GM23338 (cell line): ENCODE measurements around the gene APOM. TPM values are rescaled to one million over a fixed set of nuclear protein-coding genes. Genes with fewer than 3 reads are reported as not detected.

ENCODE experiments used
- ATAC-seq: fragments of 200-7000 bp; cut with Tn5 transposase; 3 replicates; pipeline ENCODE4 v1.9.1; 2020
- DNase-seq: peaks from one replicate; pipeline ENCODE4 v3.0.0-alpha.2; 2015; ENCODE audit warnings: low spot score
- H2AFZ ChIP-seq: fragments of 200-600 bp; sonication (generic); 2 replicates; pipeline ENCODE4 v1.8.0; 2016; ENCODE audit warnings: antibody characterized with exemption, mild to moderate bottlenecking, moderate library complexity
- H3F3A ChIP-seq: fragments of 200-600 bp; sonication (generic); replicated peaks from 2 replicates; pipeline ENCODE4 v1.8.0; 2017; ENCODE audit warnings: antibody characterized with exemption, mixed run types, low read depth
- H3K27ac ChIP-seq: fragments of 200-600 bp; sonication (generic); 2 replicates; pipeline ENCODE4 v1.6.1; 2016; ENCODE audit warnings: low read depth
- H3K27me3 ChIP-seq: fragments of 200-600 bp; sonication (generic); 2 replicates; pipeline ENCODE4 v1.8.0; 2016; ENCODE audit warnings: mild to moderate bottlenecking, mixed run types, moderate library complexity; ENCODE audit not compliant: insufficient read depth
- H3K36me3 ChIP-seq: fragments of 200-600 bp; sonication (generic); 2 replicates; pipeline ENCODE4 v1.8.0; 2016; ENCODE audit warnings: mild to moderate bottlenecking; ENCODE audit not compliant: insufficient read depth
- H3K4me1 ChIP-seq: fragments of 200-600 bp; sonication (generic); 2 replicates; pipeline ENCODE4 v1.8.0; 2016; ENCODE audit warnings: mild to moderate bottlenecking, moderate library complexity; ENCODE audit not compliant: insufficient read depth
- H3K4me2 ChIP-seq: fragments of 200-600 bp; sonication (generic); 2 replicates; pipeline ENCODE4 v1.7.1; 2017; ENCODE audit warnings: mixed run types
- H3K4me3 ChIP-seq: fragments of 200-600 bp; sonication (generic); 2 replicates; pipeline ENCODE4 v1.6.1; 2016; ENCODE audit warnings: mixed run types
- H3K79me2 ChIP-seq: fragments of 200-600 bp; sonication (generic); replicated peaks from 2 replicates; pipeline ENCODE4 v1.8.0; 2017; ENCODE audit warnings: mild to moderate bottlenecking; ENCODE audit not compliant: insufficient read depth
- H3K9me2 ChIP-seq: fragments of 200-600 bp; sonication (generic); 2 replicates; pipeline ENCODE4 v1.8.0; 2017; ENCODE audit not compliant: insufficient read depth
- H4K20me1 ChIP-seq: fragments of 200-600 bp; sonication (generic); replicated peaks from 2 replicates; pipeline ENCODE4 v1.8.0; 2017; ENCODE audit warnings: mild to moderate bottlenecking; ENCODE audit not compliant: insufficient read depth
- H3K27ac Mint-ChIP-seq: 2 replicates; pipeline ENCODE4 v1.8.0; 2020; ENCODE audit warnings: inconsistent platforms, mild to moderate bottlenecking, moderate library complexity, mixed read lengths
- H3K27me3 Mint-ChIP-seq: 3 replicates; pipeline ENCODE4 v1.8.0; 2022; ENCODE audit warnings: low read depth, mild to moderate bottlenecking, moderate library complexity, mixed read lengths, inconsistent platforms; ENCODE audit not compliant: insufficient read depth, poor library complexity
- H3K36me3 Mint-ChIP-seq: 3 replicates; pipeline ENCODE4 v1.8.0; 2021; ENCODE audit warnings: low read depth, mild to moderate bottlenecking, inconsistent platforms, moderate library complexity, mixed read lengths
- H3K4me1 Mint-ChIP-seq: 3 replicates; pipeline ENCODE4 v1.8.0; 2020; ENCODE audit warnings: mild to moderate bottlenecking, inconsistent platforms, mixed read lengths
- H3K4me3 Mint-ChIP-seq: 3 replicates; pipeline ENCODE4 v1.8.0; 2021; ENCODE audit warnings: moderate library complexity, mild to moderate bottlenecking, inconsistent platforms, mixed read lengths
- H3K9me3 Mint-ChIP-seq: 3 replicates; pipeline ENCODE4 v1.8.0; 2020; ENCODE audit warnings: moderate library complexity, mild to moderate bottlenecking, inconsistent platforms, mixed read lengths
- REST ChIP-seq: IDR thresholded peaks from one replicate; pipeline ENCODE4 v1.6.1; 2018; ENCODE audit warnings: antibody characterized with exemption; ENCODE audit not compliant: unreplicated experiment
- ZNF114 ChIP-seq: fragments of 250-450 bp; sonication (Bioruptor Pico); IDR thresholded peaks from 2 replicates; pipeline ENCODE4 v1.5.0; 2020; ENCODE audit warnings: mild to moderate bottlenecking, moderate library complexity
- ZNF331 ChIP-seq: fragments of 250-450 bp; sonication (Bioruptor Pico); IDR thresholded peaks from 2 replicates; pipeline ENCODE4 v1.5.0; 2020; ENCODE audit warnings: low read depth, mild to moderate bottlenecking, moderate library complexity
- ZNF462 ChIP-seq: fragments of 250-450 bp; sonication (Bioruptor Pico); IDR thresholded peaks from 2 replicates; pipeline ENCODE4 v1.5.0; 2020; ENCODE audit warnings: mild to moderate bottlenecking, moderate library complexity
- polyA plus RNA-seq: library from polyadenylated mRNA; unstranded; fragments of >200 nt; fragmentation: Nextera tagmentation; extraction: Ambion mirVana; gene quantifications from 2 replicates; pipeline ENCODE4 v1.2.1, GENCODE V29; 2016
- total RNA-seq: library from RNA; depleted of rRNA; stranded (reverse); fragments of >200 nt; shearing (Covaris generic); gene quantifications from 2 replicates; pipeline ENCODE4 v1.2.3, GENCODE V29; 2014

The APOM gene
- total and polyA plus RNA-seq, 2 experiments from 2014 or later = 1.2 to 10.7 TPM

- TF ChIP-seq ZNF462 (CRISPR knock-in tag) (no peak), REST (no peak)
Observed at GRCh38 chr6:31681135-31681671, 25.5 kb downstream of the APOM start (continued).

GRCh38 chr6:31683591-31683990 lies 27.9 kb downstream of the APOM start:
- peak overlapping the region; percentile 98 for H3K4me2 ChIP-seq
- H3K79me2 ChIP-seq = no peaks in the 10 kb centered on the region
- H3K36me3 ChIP-seq = no peaks in the 10 kb centered on the region
- peak overlapping the region; percentile 5; the same call in 1 of the 2 replicates for H2AFZ ChIP-seq
- peaks cover 11% of the 10 kb centered on the region; the same call in 1 of the 2 replicates for H3F3A ChIP-seq
- Mint-ChIP-seq H3K27me3 (peaks cover 31% of the 10 kb centered on the region), H3K27ac (no peak overlapping the region), H3K9me3 (no peaks in the 10 kb centered on the region; the same call in 1 of the 3 replicates), H3K4me3 (peak overlapping the region; percentile 74), H3K36me3 (peaks cover 5% of the 10 kb centered on the region; the same call in 2 of the 3 replicates), H3K4me1 (peaks cover 14% of the 10 kb centered on the region)
- DNase-seq (peak; percentile 47), ATAC-seq (peak; percentile 11)
- peaks cover 18% of the 10 kb centered on the region for H3K27me3 ChIP-seq
- no peaks in the 10 kb centered on the region for H3K9me2 ChIP-seq
- H4K20me1 ChIP-seq = no peaks in the 10 kb centered on the region
- peak overlapping the region; percentile 70 for H3K4me3 ChIP-seq
- peaks cover 7% of the 10 kb centered on the region for H3K4me1 ChIP-seq
- H3K27ac ChIP-seq = no peak overlapping the region
- TF ChIP-seq ZNF331 = no peak
- TF ChIP-seq ZNF114 (CRISPR knock-in tag) = no peak
- no peak for TF ChIP-seq ZNF462 (CRISPR knock-in tag)
